Gastrocnemius medialis (tissue), 4 donors: ENCODE measurements around the gene NKX6-1. TPM values are rescaled to one million over a fixed set of nuclear protein-coding genes. Genes with fewer than 3 reads are reported as not detected.

Experiments
- ATAC-seq, 2 donors: fragments of 150-250 bp; one replicate each; pipeline ENCODE4 v1.9.1; 2016
- DNase-seq, 2 donors: peaks; one replicate each; pipeline ENCODE4 v3.0.0-alpha.2; 2019
- H3K27ac ChIP-seq, 4 donors: fragments of 200-600 bp; sonication (generic); 1 replicate in 1 of 4; 2 replicates in 3 of 4; pipeline ENCODE4 v1.5.1; 2016 to 2018; ENCODE audit warnings: mild to moderate bottlenecking in 2 of 4, moderate library complexity in 1 of 4
- H3K27me3 ChIP-seq, 3 donors: fragments of 200-600 bp; sonication (generic) in 2 of 3; 1 replicate in 1 of 3; 2 replicates in 2 of 3; pipeline versions ENCODE4 v1.5.1 to v1.6.0; 2016 to 2019; ENCODE audit warnings: mild to moderate bottlenecking in 1 of 3, moderate library complexity in 1 of 3
- H3K36me3 ChIP-seq, 2 donors: fragments of 200-600 bp; sonication (generic) in 1 of 2; one replicate each; pipeline ENCODE4 v1.5.1; 2017 to 2018
- H3K4me1 ChIP-seq, 2 donors: fragments of 200-600 bp; sonication (generic) in 1 of 2; one replicate each; pipeline ENCODE4 v1.5.1; 2016 to 2017; ENCODE audit warnings: mild to moderate bottlenecking in 2 of 2
- H3K4me3 ChIP-seq, 4 donors: fragments of 200-600 bp; sonication (generic) in 3 of 4; 1 replicate in 1 of 4; 2 replicates in 3 of 4; pipeline ENCODE4 v1.5.1; 2016 to 2019; ENCODE audit warnings: mild to moderate bottlenecking in 2 of 4
- H3K9me3 ChIP-seq, 3 donors: fragments of 200-600 bp; sonication (generic) in 2 of 3; 1 replicate in 1 of 3; 2 replicates in 2 of 3; pipeline ENCODE4 v1.5.1; 2016 to 2019
- CTCF ChIP-seq, 5 experiments: fragments of 450-650 bp in 3 of 5; fragments of 200-600 bp in 2 of 5; sonication (generic) in 2 of 5; IDR thresholded peaks in 4 of 5; conservative IDR thresholded peaks in 1 of 5; 1 replicate in 4 of 5; 2 replicates in 1 of 5; pipeline ENCODE4 v1.5.1; 2016 to 2019; ENCODE audit warnings: antibody characterized with exemption in 5 of 5, mild to moderate bottlenecking in 3 of 5, moderate library complexity in 3 of 5
- POLR2A ChIP-seq, 2 donors: fragments of 450-650 bp; IDR thresholded peaks; one replicate each; pipeline ENCODE4 v1.6.1; 2017; ENCODE audit warnings: antibody characterized with exemption in 2 of 2, mild to moderate bottlenecking in 2 of 2, moderate library complexity in 2 of 2
- in situ Hi-C, 4 donors: fragments of 200-750 bp; cut with MboI; loops; one replicate each; pipeline versions ENCODE4 v1.15.0 to v1.8.0; 2017; ENCODE audit warnings: low sequenced_read_pairs in 4 of 4
- intact Hi-C: fragments of 100-400 bp; cut with DNase I; formaldehyde crosslinking; loops from one replicate; pipeline ENCODE4 v1.15.1; 2023; ENCODE audit warnings: low total_unique reads
- total RNA-seq, 4 donors: library from RNA; depleted of rRNA; stranded (reverse); fragments of >200 nt; gene quantifications; one replicate each; pipeline versions ENCODE4 v1.1.0 to v1.2.3, GENCODE V29; 2016

Gene NKX6-1
- total RNA-seq, 4 donors from 2014 or later, result not detected

- TF ChIP-seq POLR2A (IDR thresholded peaks at IDR 0.05) (no peak), CTCF (IDR thresholded peaks at IDR 0.05 in 4 of 5, conservative IDR thresholded peaks at IDR 0.05 in 1 of 5) (no peak)
- intact Hi-C loops, result no loop called here
- no peaks in the 10 kb centered on the region for H3K9me3 ChIP-seq
Measured at GRCh38 chr4:84527391-84527790, 28.3 kb upstream of the NKX6-1 start.

GRCh38 chr4:84515075-84515474 lies 16.0 kb upstream of the NKX6-1 start:
- DNase-seq, result no peak
- H3K27me3 ChIP-seq, result peaks cover 0 to 6% (median 0%) of the 10 kb centered on the region in 3 donors
- intact Hi-C loops, result no loop called here

More at GRCh38 chr4:84527391-84527790, 28.3 kb upstream of the NKX6-1 start:
- Histone ChIP-seq H3K4me3 (no peak overlapping the region), H3K4me1 (no peaks in the 10 kb centered on the region), H3K27ac (no peak overlapping the region), H3K36me3 (no peaks in the 10 kb centered on the region), H3K27me3 (no peaks in the 10 kb centered on the region)
- ATAC-seq (no peak), DNase-seq (no peak)
- in situ Hi-C loops, result loop anchor here in 2 of 4 donors (10.0 to 25.0 kb wide), 2 partner anchors 865 to 883 kb away; no protein-coding TSS in a partner anchor

GRCh38 chr4:84512277-84512676 lies 13.2 kb upstream of the NKX6-1 start:
- no peaks in the 10 kb centered on the region for H3K4me1 ChIP-seq
- ATAC-seq, result no peak
- in situ Hi-C loops, result loop anchor here in 2 of 4 donors (25.0 kb wide), 1 partner anchor 1000 kb away; no protein-coding TSS in a partner anchor

More at GRCh38 chr4:84515075-84515474, 16.0 kb upstream of the NKX6-1 start:
- in situ Hi-C loops, result loop anchor here in 2 of 4 donors (25.0 kb wide), 1 partner anchor 1003 kb away; no protein-coding TSS in a partner anchor
- no peak overlapping the region for H3K27ac ChIP-seq
- ATAC-seq, result no peak
- no peaks in the 10 kb centered on the region for H3K4me1 ChIP-seq
- TF ChIP-seq CTCF (IDR thresholded peaks at IDR 0.05 in 4 of 5, conservative IDR thresholded peaks at IDR 0.05 in 1 of 5) (no peak), POLR2A (IDR thresholded peaks at IDR 0.05) (no peak)
- H3K36me3 ChIP-seq, result no peaks in the 10 kb centered on the region
- no peak overlapping the region for H3K4me3 ChIP-seq
- no peaks in the 10 kb centered on the region for H3K9me3 ChIP-seq

GRCh38 chr4:84511703-84512102 lies 12.6 kb upstream of the NKX6-1 start:
- no peak overlapping the region for H3K4me3 ChIP-seq
- no peaks in the 10 kb centered on the region for H3K9me3 ChIP-seq
- H3K27ac ChIP-seq, result no peak overlapping the region
- no peak for ATAC-seq
- peaks cover 10 to 22% (median 18%) of the 10 kb centered on the region in 3 donors for H3K27me3 ChIP-seq
- intact Hi-C loops (no loop called here), in situ Hi-C loops (loop anchor here in 2 of 4 donors (25.0 kb wide), 1 partner anchor 999 kb away; no protein-coding TSS in a partner anchor)
- DNase-seq, result no peak
- TF ChIP-seq CTCF (IDR thresholded peaks at IDR 0.05 in 4 of 5, conservative IDR thresholded peaks at IDR 0.05 in 1 of 5) (no peak), POLR2A (IDR thresholded peaks at IDR 0.05) (no peak)
- H3K4me1 ChIP-seq, result no peaks in the 10 kb centered on the region
- H3K36me3 ChIP-seq, result no peaks in the 10 kb centered on the region

More at GRCh38 chr4:84512277-84512676, 13.2 kb upstream of the NKX6-1 start:
- no peak overlapping the region for H3K4me3 ChIP-seq
- DNase-seq, result no peak
- H3K9me3 ChIP-seq, result no peaks in the 10 kb centered on the region
- TF ChIP-seq POLR2A (IDR thresholded peaks at IDR 0.05) (no peak), CTCF (IDR thresholded peaks at IDR 0.05 in 4 of 5, conservative IDR thresholded peaks at IDR 0.05 in 1 of 5) (no peak)
- no peak overlapping the region for H3K27ac ChIP-seq
- no peaks in the 10 kb centered on the region for H3K36me3 ChIP-seq
- peaks cover 5 to 16% (median 13%) of the 10 kb centered on the region in 3 donors for H3K27me3 ChIP-seq
- intact Hi-C loops, result no loop called here
